ENCODE results near the gene MAN1C1.

MAN1C1 gene

GRCh38 chr1:25744140-25744581 is 127.6 kb downstream of the MAN1C1 start:
- no peaks in the 10 kb centered on the region for H3F3A ChIP-seq (ENCODE audit: insufficient read depth)
- H3K36me3 ChIP-seq (ENCODE audit: low read length), result no peaks in the 10 kb centered on the region
- H3K27me3 ChIP-seq (ENCODE audit: low read length), result no peaks in the 10 kb centered on the region; the same call in 1 of the 2 replicates
- no peak overlapping the region for H2AFZ ChIP-seq (ENCODE audit: low read depth, low read length, severe bottlenecking)
- no peaks in the 10 kb centered on the region for H3K9me2 ChIP-seq (replicated peaks; ENCODE audit: insufficient read depth, low read length)
- no peaks in the 10 kb centered on the region for H3K79me2 ChIP-seq (ENCODE audit: insufficient read depth, low read length)
- H3K4me2 ChIP-seq (ENCODE audit: low read depth, low read length, poor library complexity, severe bottlenecking), result no peak overlapping the region
- no peak overlapping the region for H3K27ac ChIP-seq (ENCODE audit: low read depth, low read length)
- no peaks in the 10 kb centered on the region for H3K9me3 ChIP-seq (ENCODE audit: insufficient read depth, low read length)
- H4K20me1 ChIP-seq (ENCODE audit: low read depth, low read length), result no peaks in the 10 kb centered on the region
- no peak overlapping the region for H3K4me3 ChIP-seq (ENCODE audit: insufficient read depth, low read length, poor library complexity, severe bottlenecking)
- no peak overlapping the region for H3K9ac ChIP-seq (ENCODE audit: low read length)
- TF ChIP-seq, protein P1, sequence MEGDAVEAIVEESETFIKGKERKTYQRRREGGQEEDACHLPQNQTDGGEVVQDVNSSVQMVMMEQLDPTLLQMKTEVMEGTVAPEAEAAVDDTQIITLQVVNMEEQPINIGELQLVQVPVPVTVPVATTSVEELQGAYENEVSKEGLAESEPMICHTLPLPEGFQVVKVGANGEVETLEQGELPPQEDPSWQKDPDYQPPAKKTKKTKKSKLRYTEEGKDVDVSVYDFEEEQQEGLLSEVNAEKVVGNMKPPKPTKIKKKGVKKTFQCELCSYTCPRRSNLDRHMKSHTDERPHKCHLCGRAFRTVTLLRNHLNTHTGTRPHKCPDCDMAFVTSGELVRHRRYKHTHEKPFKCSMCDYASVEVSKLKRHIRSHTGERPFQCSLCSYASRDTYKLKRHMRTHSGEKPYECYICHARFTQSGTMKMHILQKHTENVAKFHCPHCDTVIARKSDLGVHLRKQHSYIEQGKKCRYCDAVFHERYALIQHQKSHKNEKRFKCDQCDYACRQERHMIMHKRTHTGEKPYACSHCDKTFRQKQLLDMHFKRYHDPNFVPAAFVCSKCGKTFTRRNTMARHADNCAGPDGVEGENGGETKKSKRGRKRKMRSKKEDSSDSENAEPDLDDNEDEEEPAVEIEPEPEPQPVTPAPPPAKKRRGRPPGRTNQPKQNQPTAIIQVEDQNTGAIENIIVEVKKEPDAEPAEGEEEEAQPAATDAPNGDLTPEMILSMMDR (IDR thresholded peaks at IDR 0.05; ENCODE audit: insufficient read depth, low read length, poor library complexity, severe bottlenecking), result no peak
- TF ChIP-seq EZH2phosphoT487 (conservative IDR thresholded peaks at IDR 0.05; ENCODE audit: low read length), result no peak

GRCh38 chr1:25744636-25745425 is 128.2 kb downstream of the MAN1C1 start:
- Histone ChIP-seq H3K9me2 (replicated peaks; ENCODE audit: insufficient read depth, low read length) (no peaks in the 10 kb centered on the region), H3K36me3 (ENCODE audit: low read length) (no peaks in the 10 kb centered on the region), H3K79me2 (ENCODE audit: insufficient read depth, low read length) (no peaks in the 10 kb centered on the region), H3K4me2 (ENCODE audit: low read depth, low read length, poor library complexity, severe bottlenecking) (no peak overlapping the region), H3F3A (ENCODE audit: insufficient read depth) (no peaks in the 10 kb centered on the region), H3K9ac (ENCODE audit: low read length) (no peak overlapping the region), H3K4me3 (ENCODE audit: insufficient read depth, low read length, poor library complexity, severe bottlenecking) (no peak overlapping the region), H4K20me1 (ENCODE audit: low read depth, low read length) (no peaks in the 10 kb centered on the region), H3K9me3 (ENCODE audit: insufficient read depth, low read length) (no peaks in the 10 kb centered on the region), H3K27me3 (ENCODE audit: low read length) (no peaks in the 10 kb centered on the region; the same call in 1 of the 2 replicates), H2AFZ (ENCODE audit: low read depth, low read length, severe bottlenecking) (no peak overlapping the region), H3K27ac (ENCODE audit: low read depth, low read length) (no peak overlapping the region)
- TF ChIP-seq, protein P1 (IDR thresholded peaks at IDR 0.05; ENCODE audit: insufficient read depth, low read length, poor library complexity, severe bottlenecking), result no peak
- TF ChIP-seq EZH2phosphoT487 (conservative IDR thresholded peaks at IDR 0.05; ENCODE audit: low read length), result no peak

- Histone ChIP-seq H3K9me3 (ENCODE audit: insufficient read depth, low read length) (no peaks in the 10 kb centered on the region), H3K9me2 (replicated peaks; ENCODE audit: insufficient read depth, low read length) (no peaks in the 10 kb centered on the region), H3K27me3 (ENCODE audit: low read length) (no peaks in the 10 kb centered on the region; the same call in 1 of the 2 replicates), H3K27ac (ENCODE audit: low read depth, low read length) (no peak overlapping the region), H3K4me3 (ENCODE audit: insufficient read depth, low read length, poor library complexity, severe bottlenecking) (no peak overlapping the region), H4K20me1 (ENCODE audit: low read depth, low read length) (no peaks in the 10 kb centered on the region), H2AFZ (ENCODE audit: low read depth, low read length, severe bottlenecking) (no peak overlapping the region), H3K4me2 (ENCODE audit: low read depth, low read length, poor library complexity, severe bottlenecking) (no peak overlapping the region), H3K36me3 (ENCODE audit: low read length) (no peaks in the 10 kb centered on the region), H3F3A (ENCODE audit: insufficient read depth) (no peaks in the 10 kb centered on the region), H3K9ac (ENCODE audit: low read length) (no peak overlapping the region), H3K79me2 (ENCODE audit: insufficient read depth, low read length) (no peaks in the 10 kb centered on the region)
- no peak for TF ChIP-seq EZH2phosphoT487 (conservative IDR thresholded peaks at IDR 0.05; ENCODE audit: low read length)
- TF ChIP-seq, protein P1 (IDR thresholded peaks at IDR 0.05; ENCODE audit: insufficient read depth, low read length, poor library complexity, severe bottlenecking), result no peak
Measured at GRCh38 chr1:25746299-25747045, 129.9 kb downstream of the MAN1C1 start.
